Neural progenitor cell (in vitro differentiated cells): ENCODE results near the gene ISLR. TPM values are rescaled to one million over a fixed set of nuclear protein-coding genes. Genes with fewer than 3 reads are reported as not detected.

Experiments
- DNase-seq: peaks from one replicate; pipeline ENCODE4 v3.0.0-alpha.2; 2016; ENCODE audit warnings: low spot score
- H2AFZ ChIP-seq: fragments of 200-600 bp; sonication (generic); replicated peaks from 2 replicates; pipeline ENCODE4 v1.6.1; 2016; ENCODE audit warnings: antibody characterized with exemption
- H3F3A ChIP-seq: fragments of 200-600 bp; sonication (generic); 2 replicates; pipeline ENCODE4 v1.6.1; 2016; ENCODE audit warnings: antibody characterized with exemption, low read depth
- H3K27ac ChIP-seq: fragments of 200-600 bp; sonication (generic); 2 replicates; pipeline ENCODE4 v1.5.1; 2016; ENCODE audit warnings: mild to moderate bottlenecking
- H3K27me3 ChIP-seq: fragments of 200-600 bp; sonication (generic); 2 replicates; pipeline ENCODE4 v1.6.1; 2016; ENCODE audit warnings: mild to moderate bottlenecking, moderate library complexity
- H3K36me3 ChIP-seq: fragments of 200-600 bp; sonication (generic); 2 replicates; pipeline ENCODE4 v1.5.1; 2016
- H3K4me1 ChIP-seq: fragments of 200-600 bp; sonication (generic); 2 replicates; pipeline ENCODE4 v1.6.1; 2016; ENCODE audit warnings: mixed run types
- H3K4me2 ChIP-seq: fragments of 200-600 bp; sonication (generic); 2 replicates; pipeline ENCODE4 v1.6.1; 2016
- H3K4me3 ChIP-seq: fragments of 200-600 bp; sonication (generic); 2 replicates; pipeline ENCODE4 v1.5.1; 2016
- H3K79me2 ChIP-seq: fragments of 200-600 bp; sonication (generic); 2 replicates; pipeline ENCODE4 v1.6.1; 2016; ENCODE audit warnings: low read depth
- H3K9ac ChIP-seq: fragments of 200-600 bp; sonication (generic); 2 replicates; pipeline ENCODE4 v1.6.1; 2016
- H3K9me3 ChIP-seq: fragments of 200-600 bp; sonication (generic); 2 replicates; pipeline ENCODE4 v1.5.1; 2016; ENCODE audit warnings: low read depth
- H4K20me1 ChIP-seq: fragments of 200-600 bp; sonication (generic); 2 replicates; pipeline ENCODE4 v1.6.1; 2016; ENCODE audit warnings: low read depth
- H3K27ac Mint-ChIP-seq: 3 replicates; pipeline ENCODE4 v1.8.0; 2021; ENCODE audit warnings: mixed read lengths
- H3K27me3 Mint-ChIP-seq: 2 replicates; pipeline ENCODE4 v1.8.0; 2022; ENCODE audit warnings: low read depth, mild to moderate bottlenecking, inconsistent platforms, moderate library complexity, mixed read lengths; ENCODE audit not compliant: insufficient read depth
- H3K36me3 Mint-ChIP-seq: 3 replicates; pipeline ENCODE4 v1.8.0; 2021; ENCODE audit warnings: mixed read lengths
- H3K4me1 Mint-ChIP-seq: 3 replicates; pipeline ENCODE4 v1.8.0; 2021; ENCODE audit warnings: mixed read lengths
- H3K4me3 Mint-ChIP-seq: 3 replicates; pipeline ENCODE4 v1.8.0; 2021; ENCODE audit warnings: mild to moderate bottlenecking, moderate library complexity, mixed read lengths
- H3K9me3 Mint-ChIP-seq: 3 replicates; pipeline ENCODE4 v1.8.0; 2020; ENCODE audit warnings: mixed read lengths
- CTCF ChIP-seq: fragments of 200-600 bp; sonication (generic); IDR thresholded peaks from 2 replicates; pipeline ENCODE4 v1.5.1; 2017; ENCODE audit warnings: antibody characterized with exemption, mild to moderate bottlenecking
- EZH2 ChIP-seq: fragments of 200-600 bp; sonication (generic); IDR thresholded peaks from 2 replicates; pipeline ENCODE4 v1.6.1; 2017; ENCODE audit warnings: antibody characterized with exemption, mild to moderate bottlenecking, moderate library complexity
- EZH2phosphoT487 ChIP-seq: fragments of 200-600 bp; sonication (generic); IDR thresholded peaks from 2 replicates; pipeline ENCODE4 v1.6.1; 2017; ENCODE audit warnings: antibody characterized with exemption
- total RNA-seq: library from RNA; depleted of rRNA; stranded (reverse); fragments of >200 nt; gene quantifications from 2 replicates; pipeline ENCODE4 v1.2.3, GENCODE V29; 2015; ENCODE audit warnings: low replicate concordance

Gene ISLR
- total RNA-seq, 1 donor from 2014 or later: not detected

DNA sequence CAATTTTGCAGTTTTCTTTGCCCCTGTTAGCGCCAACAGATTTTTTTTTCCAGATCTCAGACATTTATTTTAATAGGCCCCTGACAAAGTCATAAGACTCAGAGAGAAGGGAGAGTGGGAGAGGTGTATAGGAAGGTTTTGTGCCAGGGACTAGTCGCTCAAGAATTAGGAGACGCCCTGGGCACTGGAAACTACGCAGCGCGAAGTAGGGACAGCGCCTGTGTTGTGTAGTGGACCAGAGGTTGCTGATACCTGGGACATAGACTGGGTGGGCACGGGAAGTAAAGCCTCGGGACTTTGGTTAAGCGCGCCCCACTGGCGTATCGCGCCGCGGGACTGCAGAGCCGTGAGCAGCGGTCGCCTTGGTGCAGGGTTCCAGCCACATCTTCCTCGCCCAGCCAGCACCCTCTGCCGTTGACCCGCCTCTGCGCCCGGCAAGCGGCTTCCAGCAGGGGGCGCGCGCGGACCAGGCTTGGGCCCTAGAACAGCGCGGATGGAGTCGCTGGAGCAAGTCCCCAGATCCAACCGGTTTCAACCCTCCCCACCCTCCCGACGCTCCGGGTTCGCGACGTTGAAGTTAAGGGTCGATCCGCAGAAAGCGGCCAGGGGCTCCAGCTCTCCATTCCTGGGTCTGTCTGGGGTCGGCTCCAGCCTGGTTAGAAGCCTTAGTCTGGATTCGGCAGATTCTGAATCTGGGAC is 46.1 kb upstream of the ISLR start:
- H3K4me3 ChIP-seq: peak overlapping the region; percentile 43
- no peaks in the 10 kb centered on the region for H3K9me3 ChIP-seq
- peaks cover 39% of the 10 kb centered on the region for H3K4me1 ChIP-seq
- H3K4me1 Mint-ChIP-seq: peaks cover 59% of the 10 kb centered on the region
- TF ChIP-seq EZH2phosphoT487 (no peak), CTCF (peak; percentile 92)
- H3K4me2 ChIP-seq: peak overlapping the region; percentile 80
- H3K27me3 ChIP-seq: peaks cover 92% of the 10 kb centered on the region
- H3K4me3 Mint-ChIP-seq: peak overlapping the region; percentile 87
- peaks cover 69% of the 10 kb centered on the region for H3K27me3 Mint-ChIP-seq
- H3K27ac Mint-ChIP-seq: peak overlapping the region; percentile 12
- peaks cover 6% of the 10 kb centered on the region for H3K36me3 Mint-ChIP-seq
- H3F3A ChIP-seq: peaks cover 12% of the 10 kb centered on the region
- peak; percentile 96 for DNase-seq
- peaks cover 37% of the 10 kb centered on the region for H4K20me1 ChIP-seq
- no peak overlapping the region for H3K9ac ChIP-seq
- no peak overlapping the region for H2AFZ ChIP-seq
- H3K27ac ChIP-seq: no peak overlapping the region
- H3K36me3 ChIP-seq: no peaks in the 10 kb centered on the region
- H3K79me2 ChIP-seq: no peaks in the 10 kb centered on the region
- H3K9me3 Mint-ChIP-seq: peaks cover 7% of the 10 kb centered on the region

DNA sequence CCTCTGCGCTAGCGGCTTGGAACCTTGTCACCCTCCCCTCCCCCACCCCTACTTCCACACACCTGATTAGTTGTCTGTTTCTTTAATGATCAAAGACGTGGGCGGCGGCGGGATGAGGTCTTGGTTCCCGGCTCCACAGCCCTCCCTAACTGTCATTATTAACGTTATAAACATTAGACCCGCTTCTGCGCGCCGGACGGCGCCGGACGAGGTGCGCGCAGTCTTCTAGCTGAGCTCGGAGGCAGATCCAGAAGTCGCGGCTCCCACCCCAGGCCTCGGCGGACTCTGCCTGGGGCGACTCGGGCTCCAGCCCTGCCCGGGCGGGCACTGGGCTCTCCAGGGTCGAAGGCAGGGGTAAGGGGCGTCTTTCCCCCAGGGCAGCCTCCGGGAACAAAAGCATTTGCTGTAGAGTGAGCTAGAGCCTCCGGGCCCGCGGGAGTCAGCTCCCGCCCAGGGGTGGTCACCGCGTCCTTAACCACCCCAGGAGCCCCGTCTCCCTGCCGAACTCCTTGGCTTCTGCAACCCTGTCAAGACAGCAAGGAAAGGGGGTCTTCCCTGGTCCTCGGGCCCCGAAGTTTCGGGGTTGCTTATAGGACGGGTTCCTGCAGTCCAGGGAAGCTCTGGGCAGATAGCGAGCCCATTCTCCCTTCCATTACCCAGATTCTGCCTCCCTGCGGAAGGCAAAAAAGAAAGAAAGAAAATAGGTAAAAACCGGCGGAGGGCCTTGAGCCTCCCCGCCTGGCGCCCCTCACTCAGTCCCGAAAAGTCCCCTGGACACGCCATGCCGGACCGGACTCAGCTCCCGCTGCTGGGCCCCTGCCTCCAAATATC is 45.3 kb upstream of the ISLR start:
- no peak overlapping the region for H3K27ac ChIP-seq
- H3K27me3 Mint-ChIP-seq: peaks cover 76% of the 10 kb centered on the region
- no peaks in the 10 kb centered on the region for H3K9me3 ChIP-seq
- H3K9ac ChIP-seq: no peak overlapping the region
- H3K4me3 Mint-ChIP-seq: peak overlapping the region; percentile 87
- H3K27me3 ChIP-seq: peaks cover 100% of the 10 kb centered on the region
- peaks cover 51% of the 10 kb centered on the region for H3K4me1 Mint-ChIP-seq
- H3K4me3 ChIP-seq: peak overlapping the region; percentile 43
- H3K36me3 Mint-ChIP-seq: peaks cover 6% of the 10 kb centered on the region
- peaks cover 8% of the 10 kb centered on the region for H3F3A ChIP-seq
- no peaks in the 10 kb centered on the region for H3K79me2 ChIP-seq
- peaks cover 7% of the 10 kb centered on the region for H3K9me3 Mint-ChIP-seq
- H4K20me1 ChIP-seq: peaks cover 40% of the 10 kb centered on the region
- no peaks in the 10 kb centered on the region for H3K36me3 ChIP-seq
- no peak overlapping the region for H3K27ac Mint-ChIP-seq
- H3K4me1 ChIP-seq: peaks cover 31% of the 10 kb centered on the region
- peak; percentile 54 for DNase-seq
- peak overlapping the region; percentile 80 for H3K4me2 ChIP-seq
- no peak overlapping the region for H2AFZ ChIP-seq
- peak; percentile 85 for TF ChIP-seq EZH2phosphoT487
- TF ChIP-seq CTCF: no peak
- peak; percentile 74 for TF ChIP-seq EZH2

GRCh38 chr15:74128785-74129585 is 44.5 kb upstream of the ISLR start:
- DNase-seq: peak; percentile 40
- H3K4me1 Mint-ChIP-seq: peaks cover 46% of the 10 kb centered on the region
- H3K27me3 Mint-ChIP-seq: peaks cover 75% of the 10 kb centered on the region
- peaks cover 28% of the 10 kb centered on the region for H3K4me1 ChIP-seq
- H3K9ac ChIP-seq: no peak overlapping the region
- H3K4me3 Mint-ChIP-seq: peak overlapping the region; percentile 87
- peak overlapping the region; percentile 80 for H3K4me2 ChIP-seq
- peak overlapping the region; percentile 43 for H3K4me3 ChIP-seq
- no peak overlapping the region for H2AFZ ChIP-seq
- H3F3A ChIP-seq: peaks cover 10% of the 10 kb centered on the region
- H3K27ac ChIP-seq: no peak overlapping the region
- peaks cover 100% of the 10 kb centered on the region for H3K27me3 ChIP-seq
- no peak overlapping the region for H3K27ac Mint-ChIP-seq
- no peaks in the 10 kb centered on the region for H3K9me3 ChIP-seq
- H3K36me3 ChIP-seq: no peaks in the 10 kb centered on the region
- peaks cover 7% of the 10 kb centered on the region for H3K9me3 Mint-ChIP-seq
- peaks cover 6% of the 10 kb centered on the region for H3K36me3 Mint-ChIP-seq
- no peaks in the 10 kb centered on the region for H3K79me2 ChIP-seq
- TF ChIP-seq CTCF (no peak), EZH2phosphoT487 (peak; percentile 12), EZH2 (peak; percentile 90)
- H4K20me1 ChIP-seq: peaks cover 48% of the 10 kb centered on the region
